SK-N-MC (cell line): ENCODE data around the gene CNOT8.

Source experiments
- EZH2 ChIP-seq: fragments of 200-600 bp; sonication (generic); IDR thresholded peaks from one replicate; pipeline ENCODE4 v1.6.1; 2017; ENCODE audit warnings: antibody characterized with exemption
- POLR2AphosphoS5 ChIP-seq: IDR thresholded peaks from 2 replicates; pipeline ENCODE4 v1.6.1; 2012; ENCODE audit warnings: mild to moderate bottlenecking, low read depth, low read length, borderline replicate concordance

- TF ChIP-seq POLR2AphosphoS5 (no peak), EZH2 (no peak)
Observed at GRCh38 chr5:154892369-154892771, 33.9 kb downstream of the CNOT8 start.
